ENCODE data around the gene STAG1. TPM values are rescaled to one million over a fixed set of nuclear protein-coding genes. Genes with fewer than 3 reads are reported as not detected.
"Not testable (repeated sequence)": the region's sequence is repeated elsewhere in the genome, so short reads cannot be mapped to it uniquely, and the experiment has no call there.

Gene STAG1
- total RNA-seq, 1 donor from 2014 or later: 95.8 TPM

DNA sequence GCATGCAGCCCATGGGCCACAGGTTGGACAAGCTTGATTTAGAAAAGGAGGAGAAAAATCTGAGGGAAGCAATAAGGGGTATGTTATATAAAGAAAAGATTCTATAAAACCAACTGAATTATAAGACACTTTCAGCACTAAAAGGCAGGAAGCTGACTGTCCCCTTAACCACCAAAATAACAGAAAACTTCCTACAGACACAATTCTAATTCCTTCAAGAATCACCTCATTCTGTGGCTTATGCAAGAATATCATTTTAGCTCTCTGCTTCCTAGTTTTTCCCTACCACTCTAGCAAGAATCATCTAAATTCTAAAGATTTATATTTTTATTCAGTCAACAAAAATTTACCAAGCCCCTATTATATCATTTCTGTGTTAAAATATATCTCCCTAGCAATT is 6.3 kb downstream of the STAG1 start:
- no peak for DNase-seq

DNA sequence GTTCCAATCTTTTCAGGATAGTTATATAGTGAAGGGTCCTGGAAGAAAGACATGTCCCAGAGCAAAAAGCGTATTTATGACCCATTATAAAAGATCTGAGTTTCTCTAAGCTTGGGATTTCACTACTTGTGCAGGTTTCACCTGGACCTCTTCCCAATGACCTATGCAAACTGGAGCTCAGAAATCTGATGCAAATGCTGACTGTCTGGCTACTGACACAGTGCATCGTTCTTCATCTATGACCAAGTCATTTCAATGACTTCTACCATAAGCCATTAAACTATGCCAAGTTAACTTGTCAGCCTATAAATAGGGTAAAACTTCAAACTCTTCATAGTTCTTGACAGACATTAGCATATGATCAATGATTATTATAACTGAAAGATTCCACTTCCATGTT is 11.1 kb downstream of the STAG1 start:
- no peak for DNase-seq

DNA sequence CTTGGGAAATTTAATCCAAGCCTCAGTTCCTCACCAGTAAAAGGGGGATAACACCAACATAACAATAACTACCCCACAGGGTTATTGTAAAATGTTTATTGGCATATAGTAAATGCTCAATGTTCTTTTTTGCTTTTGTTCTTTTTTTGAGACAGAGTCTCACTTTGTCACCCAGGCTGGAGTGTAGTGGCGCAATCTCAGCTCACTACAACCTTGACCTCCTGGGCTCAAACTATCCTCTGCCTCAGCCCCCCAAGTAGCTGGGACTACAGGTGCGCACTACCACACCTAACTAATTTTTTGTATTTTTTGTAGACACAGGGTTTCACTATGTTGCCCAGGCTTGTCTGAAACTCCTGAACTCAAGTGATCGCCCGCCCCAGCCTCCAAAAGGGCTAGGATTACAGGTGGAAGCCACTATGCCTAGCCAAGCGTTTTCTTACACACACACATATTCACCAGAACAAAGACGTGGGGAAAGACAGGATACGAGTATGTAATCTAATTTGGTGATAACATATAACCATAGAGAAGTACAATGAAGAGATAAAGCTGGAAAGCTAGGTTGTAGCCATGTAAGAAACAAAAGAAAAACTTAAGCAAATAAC is 11.7 kb downstream of the STAG1 start:
- DNase-seq: no peak

DNA sequence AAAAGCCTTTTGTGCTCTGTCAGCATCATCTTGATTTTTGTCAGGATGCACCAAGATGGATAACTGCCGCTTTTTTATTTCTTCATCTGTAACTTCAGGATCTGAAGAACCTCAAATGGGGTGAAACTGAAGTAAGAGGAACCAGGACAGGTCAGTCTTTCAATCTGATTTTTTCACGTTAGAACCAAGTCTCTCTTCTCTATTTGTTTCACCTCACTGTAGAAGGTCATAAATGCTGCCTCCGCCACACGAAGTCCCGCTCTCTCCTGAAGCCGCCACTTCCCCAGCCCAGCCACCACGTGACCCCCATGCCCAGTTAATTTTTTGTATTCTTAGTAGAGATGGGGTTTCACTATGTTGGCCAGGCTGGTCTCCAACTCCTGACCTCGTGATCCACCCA is 15.2 kb downstream of the STAG1 start:
- DNase-seq: not testable (repeated sequence)

DNA sequence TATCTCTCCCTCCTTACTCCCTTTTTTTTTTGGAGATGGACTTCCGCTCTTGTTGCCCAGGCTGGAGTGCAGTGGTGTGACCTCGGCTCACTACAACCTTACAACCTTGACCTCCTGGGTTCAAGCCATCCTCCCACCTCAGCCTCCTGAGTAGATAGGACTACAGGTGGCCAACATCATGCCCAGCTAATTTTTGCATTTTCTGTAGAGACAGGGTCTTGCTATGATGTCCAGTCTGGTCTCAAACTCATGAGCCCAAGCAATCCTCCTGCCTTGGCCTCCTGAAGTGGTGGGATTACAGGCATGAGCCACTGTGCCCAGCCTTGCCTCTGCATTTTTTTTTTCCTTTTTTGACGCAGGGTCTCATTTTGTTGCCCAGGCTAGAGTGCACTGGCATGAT is 17.1 kb downstream of the STAG1 start:
- no peak for DNase-seq

DNA sequence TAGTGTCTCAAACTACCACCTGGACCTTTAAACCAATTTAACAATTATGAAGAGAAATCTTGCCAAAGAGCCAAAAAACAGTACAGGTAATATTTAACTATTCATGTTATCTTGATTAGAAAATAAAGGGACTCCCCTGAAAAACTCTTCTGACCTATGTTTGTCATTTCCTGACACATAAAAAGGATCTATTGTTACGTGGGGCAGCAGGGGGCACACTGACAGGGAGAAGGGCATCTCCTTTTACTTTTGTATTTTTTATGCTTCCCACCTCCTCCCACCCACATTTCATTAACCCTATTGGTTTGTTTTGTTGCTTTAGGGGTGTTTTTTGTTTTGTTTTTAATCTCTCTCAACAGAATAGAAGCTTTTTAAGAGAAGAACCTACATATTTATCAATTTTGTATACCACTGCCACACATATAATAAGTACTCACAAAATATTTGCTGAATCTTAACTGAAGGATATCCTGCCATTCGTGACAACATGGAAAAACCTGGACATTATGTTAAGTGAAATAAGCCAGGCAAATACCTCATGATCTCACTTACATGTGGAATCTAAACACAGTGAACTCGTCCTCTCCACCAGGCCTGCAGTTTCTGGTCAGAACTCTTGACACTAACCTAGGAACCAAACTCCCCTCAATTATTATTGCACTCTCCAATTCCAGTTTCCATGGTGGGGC is 17.7 kb downstream of the STAG1 start:
- no peak for DNase-seq

DNA sequence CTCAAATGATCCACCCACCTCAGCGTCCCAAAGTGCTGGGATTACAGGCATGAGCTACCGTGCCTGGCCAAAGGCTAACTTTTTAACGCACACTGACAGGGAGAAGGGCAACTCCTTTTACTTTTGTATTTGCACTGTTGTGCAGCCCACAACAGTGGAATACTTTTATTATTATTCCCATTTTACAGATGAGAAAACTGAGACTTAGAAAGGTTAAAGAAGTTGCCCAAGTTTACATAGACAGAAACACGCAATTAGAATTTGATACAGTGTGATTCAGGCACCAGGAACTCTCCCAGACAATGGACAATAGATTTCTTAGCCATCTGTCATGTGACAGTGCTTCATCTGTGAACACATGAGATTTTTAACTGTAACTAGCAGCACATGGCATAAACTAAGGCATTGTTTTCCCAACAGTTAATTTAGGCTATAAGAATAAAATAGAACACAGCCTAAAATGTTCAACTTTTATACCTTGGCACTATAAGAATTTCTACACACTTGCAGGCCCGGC is 18.8 kb downstream of the STAG1 start:
- DNase-seq: no peak

DNA sequence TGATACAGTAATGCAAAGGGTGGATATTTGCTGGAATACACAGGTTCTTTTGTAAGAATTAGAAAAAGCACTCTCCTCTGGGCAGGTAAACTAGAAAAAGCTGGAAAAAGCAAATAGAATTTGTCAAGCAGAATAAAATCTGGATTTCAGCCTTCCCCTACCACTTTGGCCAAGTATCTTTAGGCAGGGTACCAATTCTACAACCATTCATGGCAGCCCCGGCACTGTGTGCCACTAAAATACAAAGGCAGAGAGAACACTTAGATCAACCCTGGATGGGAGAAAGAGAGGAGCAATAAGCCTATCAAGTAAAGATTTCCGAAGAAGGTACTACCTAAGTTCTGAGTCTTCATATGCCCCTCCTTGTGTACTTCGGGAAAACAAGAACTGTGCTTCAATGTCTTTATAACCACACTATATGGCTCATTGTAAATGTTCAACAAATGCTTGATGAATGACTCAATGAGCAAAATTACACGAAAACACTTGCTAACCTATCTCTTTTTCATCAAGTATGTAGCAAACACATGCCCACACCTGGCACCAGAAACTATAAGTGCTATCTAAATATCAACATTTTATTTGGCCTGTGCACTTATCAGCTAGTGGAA is 20.8 kb downstream of the STAG1 start:
- DNase-seq: no peak

DNA sequence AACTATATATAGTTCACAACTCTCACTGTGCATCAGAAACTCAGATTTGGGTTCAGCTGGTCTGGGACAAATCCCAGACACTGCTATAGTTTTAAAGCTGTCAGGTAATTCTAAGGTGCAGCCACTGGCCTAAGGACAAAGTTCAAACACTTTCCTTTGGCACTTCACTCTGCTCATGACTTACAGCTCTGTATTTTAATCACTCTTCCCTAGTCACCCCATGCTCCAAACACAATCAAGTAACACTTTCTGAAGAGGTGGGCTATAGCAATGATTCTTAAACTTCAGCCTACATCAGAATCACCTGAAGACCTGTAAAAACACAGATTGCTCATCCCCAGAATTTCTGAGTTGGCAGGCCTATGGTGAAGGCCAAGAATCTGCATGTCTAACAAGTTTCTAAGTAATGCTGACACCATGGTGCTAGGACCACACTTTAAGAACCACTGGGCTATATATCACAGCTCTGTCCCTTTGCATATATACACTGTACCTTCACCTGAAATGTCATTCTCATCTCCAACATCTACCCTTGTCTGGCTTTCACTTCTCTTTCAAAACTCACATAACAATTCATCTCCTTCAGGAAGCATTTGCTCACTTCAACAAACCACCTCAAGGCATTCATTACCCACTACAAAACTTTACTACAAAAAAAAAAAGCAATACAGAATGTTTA is 21.4 kb downstream of the STAG1 start:
- no peak for DNase-seq

DNA sequence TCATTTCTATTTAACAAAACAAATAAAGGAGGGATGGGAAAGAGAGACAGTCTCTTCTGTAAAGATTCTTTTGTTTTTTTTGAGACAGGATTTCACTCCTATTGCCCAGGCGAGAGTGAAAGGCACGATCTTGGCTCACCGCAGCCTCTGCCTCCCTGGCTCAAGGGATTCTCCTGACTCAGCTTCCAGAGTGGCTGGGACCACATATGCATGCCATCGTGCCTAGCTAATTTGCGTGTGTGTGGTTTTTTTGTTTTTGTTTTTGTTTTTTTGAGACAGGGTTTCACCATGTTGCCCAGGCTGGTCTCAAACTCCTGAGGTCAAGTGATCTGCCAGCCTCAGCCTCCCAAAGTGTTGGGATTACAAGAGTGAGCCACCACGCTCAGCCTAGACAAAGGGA is 23.3 kb downstream of the STAG1 start:
- DNase-seq: peak; percentile 8

DNA sequence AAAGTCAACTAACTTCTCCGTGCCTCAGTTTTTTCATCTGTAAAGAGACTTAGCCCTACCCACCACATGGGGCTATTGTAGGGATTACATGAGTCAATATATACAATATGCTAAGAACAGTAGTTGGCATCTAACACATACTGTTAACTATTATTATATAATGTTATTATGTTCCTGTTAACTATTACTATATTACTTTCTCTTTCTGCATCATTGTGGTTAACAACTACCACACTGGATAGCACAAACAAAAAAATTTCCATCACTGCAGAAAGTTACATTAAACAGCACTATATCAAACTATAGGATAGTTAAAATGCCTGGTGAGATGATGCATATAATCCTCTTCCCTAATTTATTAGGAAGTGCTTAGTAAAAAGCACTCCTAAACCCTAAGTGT is 23.7 kb downstream of the STAG1 start:
- DNase-seq: no peak

DNA sequence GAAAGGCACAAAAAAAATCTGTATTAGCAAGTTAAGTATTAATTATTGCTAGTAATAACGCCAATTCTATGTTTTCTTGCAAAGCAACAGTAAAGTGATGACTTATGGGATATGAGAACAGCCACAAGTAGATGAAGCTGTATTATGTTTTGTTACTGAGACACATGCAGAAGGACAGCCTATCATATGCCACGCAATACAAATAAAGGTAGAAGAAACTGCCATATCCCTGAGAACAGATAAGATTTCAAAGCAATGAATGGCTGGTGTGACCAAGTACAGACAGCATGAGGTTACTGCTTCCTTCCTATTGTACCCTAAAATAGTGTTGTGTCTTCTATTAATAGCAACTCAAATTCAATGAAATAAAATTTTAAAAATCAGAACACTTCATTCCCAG is 26.7 kb downstream of the STAG1 start:
- DNase-seq: no peak

DNA sequence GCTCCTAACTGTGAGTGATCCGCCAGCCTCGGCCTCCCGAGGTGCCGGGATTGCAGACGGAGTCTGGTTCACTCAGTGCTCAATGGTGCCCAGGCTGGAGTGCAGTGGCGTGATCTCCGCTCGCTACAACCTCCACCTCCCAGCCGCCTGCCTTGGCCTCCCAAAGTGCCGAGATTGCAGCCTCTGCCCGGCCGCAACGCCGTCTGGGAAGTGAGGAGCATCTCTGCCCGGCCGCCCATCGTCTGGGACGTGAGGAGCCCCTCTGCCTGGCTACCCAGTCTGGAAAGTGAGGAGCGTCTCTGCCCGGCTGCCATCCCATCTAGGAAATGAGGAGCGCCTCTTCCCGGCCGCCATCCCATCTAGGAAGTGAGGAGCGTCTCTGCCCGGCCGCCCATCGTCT is 29.3 kb downstream of the STAG1 start:
- DNase-seq: not testable (repeated sequence)

DNA sequence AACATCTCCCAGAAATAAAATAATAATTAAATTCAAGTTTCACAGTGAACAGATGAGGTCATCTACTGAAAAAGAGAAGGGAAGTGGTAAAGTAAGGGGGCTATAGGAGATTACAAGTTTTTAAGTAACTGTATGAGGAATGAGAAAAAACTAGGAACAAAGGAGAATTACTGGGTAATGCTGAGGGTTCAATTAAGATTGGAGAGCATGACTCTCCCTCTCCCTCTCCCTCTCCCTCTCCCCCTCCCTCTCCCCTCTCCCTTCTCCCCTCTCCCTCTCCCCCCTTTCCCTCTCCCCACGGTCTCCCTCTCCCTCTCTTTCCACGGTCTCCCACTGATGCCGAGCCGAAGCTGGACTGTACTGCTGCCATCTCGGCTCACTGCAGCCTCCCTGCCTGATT is 29.8 kb downstream of the STAG1 start:
- DNase-seq: not testable (repeated sequence)

DNA sequence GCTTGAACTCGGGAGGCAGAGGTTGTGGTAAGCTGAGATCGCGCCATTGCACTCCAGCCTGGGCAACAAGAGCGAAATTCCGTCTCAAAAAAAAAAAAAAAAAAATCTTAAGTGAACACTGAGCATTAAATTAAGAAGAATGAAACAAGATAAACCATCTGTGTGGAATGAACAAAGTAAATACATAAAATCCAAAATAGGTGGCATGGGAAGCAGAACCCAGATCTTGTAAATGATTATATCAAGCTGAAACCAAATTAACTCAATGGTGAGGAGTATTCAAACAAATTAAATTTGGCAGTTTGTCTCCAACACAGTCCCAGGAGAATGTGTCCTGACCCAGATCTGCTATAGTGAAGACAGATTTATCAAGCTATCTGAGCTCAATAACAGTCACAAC is 32.1 kb downstream of the STAG1 start:
- no peak for DNase-seq

DNA sequence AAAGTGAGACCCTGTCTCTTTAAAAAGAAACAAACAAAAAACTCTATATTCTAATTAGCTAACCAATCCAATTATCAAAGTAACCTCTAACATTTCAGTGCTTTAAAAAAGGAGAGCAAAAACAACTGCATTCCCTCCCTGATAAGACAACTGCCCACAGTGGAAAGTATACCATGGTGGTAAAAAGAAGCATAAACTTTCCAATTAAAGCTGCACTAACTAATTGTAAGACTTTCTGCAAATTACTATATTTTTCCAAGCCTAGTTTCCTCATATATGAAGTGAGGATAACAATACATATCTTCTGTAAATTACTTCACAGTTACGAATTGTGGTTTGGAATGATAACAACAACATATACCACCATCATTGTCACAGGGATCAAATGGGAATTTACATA is 35.5 kb downstream of the STAG1 start:
- DNase-seq: no peak

DNA sequence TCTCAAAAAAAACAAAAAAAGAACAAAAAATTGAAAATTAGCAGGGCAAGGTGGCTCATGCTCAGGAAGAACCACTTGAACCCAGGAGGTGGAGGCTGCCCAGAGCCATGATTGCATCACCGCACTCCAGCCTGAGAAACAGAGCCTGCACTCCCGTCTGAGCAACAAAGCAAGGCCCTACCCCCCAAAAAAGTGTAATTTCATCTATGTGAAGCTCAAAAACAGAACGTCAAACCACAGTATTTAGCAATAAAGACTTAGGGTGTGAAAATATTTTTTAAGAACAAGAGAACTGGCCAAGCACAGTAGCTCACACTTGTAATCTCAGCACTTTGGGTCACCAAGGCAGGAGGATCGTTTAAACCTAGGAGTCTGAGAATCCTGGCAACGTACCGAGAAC is 38.2 kb downstream of the STAG1 start:
- DNase-seq: no peak

DNA sequence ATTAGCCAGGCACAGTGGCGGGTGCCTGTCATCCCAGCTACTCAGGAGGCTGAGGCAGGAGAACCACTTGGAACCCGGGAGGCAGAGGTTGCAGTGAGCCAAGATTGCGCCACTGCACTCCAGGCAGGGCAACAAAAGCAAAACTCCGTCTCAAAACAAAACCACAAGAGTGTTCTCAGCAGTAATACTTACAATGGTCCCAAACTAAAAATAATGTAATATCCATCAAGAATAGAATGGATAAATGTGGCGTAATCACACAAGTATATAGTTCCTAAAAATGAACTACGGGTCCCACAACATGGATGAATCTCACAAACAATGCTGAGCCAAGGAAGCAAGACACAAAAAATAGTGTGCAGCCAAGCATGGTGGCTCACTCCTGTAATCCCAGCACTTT is 39.2 kb downstream of the STAG1 start:
- no peak for DNase-seq

DNA sequence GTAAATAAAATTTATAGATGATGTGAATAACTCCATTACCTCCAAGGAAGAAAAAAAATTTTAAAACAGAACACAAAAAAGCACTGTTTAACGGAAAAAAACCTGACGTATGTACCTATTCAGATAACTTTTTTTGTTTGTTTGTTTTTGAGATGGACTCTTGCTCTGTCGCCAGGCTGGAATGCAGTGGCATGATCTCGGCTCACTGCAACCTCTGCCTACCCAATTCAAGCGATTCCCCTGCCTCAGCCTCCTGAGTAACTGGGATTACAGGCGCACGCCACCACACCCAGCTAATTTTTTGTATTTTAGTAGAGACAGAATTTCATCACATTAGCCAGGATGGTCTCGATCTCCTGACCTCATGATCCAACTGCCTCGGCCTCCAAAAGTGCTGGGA is 40.3 kb downstream of the STAG1 start:
- not testable (repeated sequence) for DNase-seq

DNA sequence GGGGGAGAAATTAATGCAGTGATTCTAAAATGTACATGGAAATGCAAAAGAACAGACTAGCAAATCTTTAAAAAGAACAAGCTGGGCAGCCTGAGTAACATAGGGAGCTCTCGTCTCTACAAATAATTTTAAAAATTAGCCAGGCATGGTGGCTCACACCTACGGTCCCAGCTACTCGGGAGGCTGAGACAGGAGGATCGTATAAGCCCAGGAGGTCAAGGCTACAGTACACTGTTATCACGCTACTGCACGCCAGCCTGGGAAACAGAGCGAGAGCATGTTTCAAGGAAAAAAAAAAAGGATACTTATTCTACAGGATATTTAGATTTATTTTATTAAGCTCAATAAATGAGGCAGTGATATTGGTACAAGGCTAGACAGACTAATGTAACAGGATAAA is 40.9 kb downstream of the STAG1 start:
- no peak for DNase-seq

DNA sequence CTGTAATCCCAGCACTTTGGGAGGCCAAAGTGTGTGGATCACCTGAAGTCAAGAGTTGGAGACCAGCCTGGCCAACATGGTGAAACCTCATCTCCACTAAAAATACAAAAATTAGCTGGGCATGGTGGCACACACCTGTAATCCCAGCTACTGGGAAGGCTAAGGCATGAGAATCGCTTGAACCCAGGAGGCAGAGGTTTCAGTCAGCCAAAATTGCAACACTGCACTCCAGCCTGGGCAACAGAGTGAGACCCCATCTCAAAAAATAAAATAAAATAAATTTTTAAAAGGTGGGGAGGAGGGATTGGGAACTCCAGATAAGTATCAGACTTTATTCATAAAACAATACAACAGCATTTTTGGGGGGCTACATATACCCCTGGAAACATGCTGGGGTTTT is 42.4 kb downstream of the STAG1 start:
- DNase-seq: not testable (repeated sequence)

DNA sequence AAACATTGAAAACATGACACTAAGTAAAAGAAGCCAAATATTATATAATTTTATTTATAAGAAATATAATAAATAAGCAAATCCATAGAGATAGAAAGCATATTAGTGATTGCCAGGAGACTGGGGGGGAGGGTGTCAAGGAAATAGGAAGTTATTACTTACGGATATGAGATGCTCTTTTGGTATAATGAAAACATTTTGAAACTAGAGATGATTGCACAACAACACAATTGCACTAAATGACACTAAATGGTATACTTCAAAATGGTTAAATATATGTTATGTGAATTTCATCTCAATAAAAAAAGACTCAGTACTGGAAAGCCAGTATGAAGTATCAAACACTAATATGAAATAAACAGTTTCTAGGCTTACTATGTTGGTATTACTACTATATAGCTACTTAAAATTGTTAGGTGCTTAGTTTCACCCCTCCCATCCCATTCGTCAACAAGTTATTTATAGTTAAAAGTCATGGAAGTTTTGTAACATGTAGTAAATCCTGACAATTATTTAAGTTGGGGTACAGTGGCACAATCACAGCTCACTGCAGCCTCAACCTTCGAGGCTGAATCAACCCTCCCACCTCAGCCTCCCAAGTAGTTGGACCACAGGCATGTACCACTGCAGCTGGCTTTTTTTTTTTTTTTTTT is 43.7 kb downstream of the STAG1 start:
- DNase-seq: no peak

DNA sequence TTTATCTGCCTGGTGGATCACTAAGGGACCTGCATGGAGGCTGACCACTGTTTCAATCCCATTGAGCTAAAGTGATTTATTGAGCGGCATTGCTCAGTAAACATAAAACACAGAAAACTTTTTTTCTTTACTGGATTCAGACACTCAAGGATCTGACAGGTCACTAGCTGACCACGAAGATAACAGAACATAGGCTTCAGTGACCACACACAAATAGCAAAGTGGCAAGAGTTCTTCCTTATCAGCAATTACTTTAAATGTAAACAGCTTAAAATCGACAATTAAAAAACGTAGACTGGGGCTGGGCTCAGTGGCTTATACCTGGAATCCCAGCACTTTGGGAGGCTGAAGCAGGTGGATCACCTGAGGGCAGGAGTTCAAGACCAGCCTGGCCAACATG is 48.7 kb downstream of the STAG1 start:
- no peak for DNase-seq
